Measurements from ENCODE around the gene MRPS22.

Gene MRPS22

DNA sequence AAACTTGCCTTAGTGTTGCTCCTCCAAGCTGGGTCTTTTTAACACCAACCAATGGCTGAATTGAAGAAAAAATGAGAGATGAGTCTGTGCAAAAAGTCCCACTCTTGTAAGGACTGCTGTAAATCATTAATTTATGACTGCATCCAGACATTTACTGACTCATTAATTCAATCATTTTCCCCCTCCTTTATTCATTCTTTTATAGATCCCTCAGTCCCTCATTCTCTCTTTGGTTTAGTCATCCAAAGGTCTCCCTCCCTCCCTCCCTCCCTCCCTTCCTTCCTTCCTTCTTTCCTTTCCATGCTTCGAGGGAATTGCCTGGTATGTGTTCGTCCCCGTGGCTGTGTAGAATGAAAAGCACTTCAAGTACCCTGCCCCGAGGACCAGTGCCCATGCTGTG, 35.3 kb upstream of the MRPS22 start:
- TF ChIP-seq POLR2AphosphoS5 (IDR thresholded peaks at IDR 0.05; ENCODE audit: borderline replicate concordance, low read depth, low read length) (no peak), EZH2 (IDR thresholded peaks at IDR 0.05) (no peak)
- H3K27ac ChIP-seq, result no peak overlapping the region
- H3K9me3 ChIP-seq (ENCODE audit: low read depth, low read length), result no peaks in the 10 kb centered on the region
- DNase-seq (ENCODE audit: low read depth, low spot score), result no peak
- H3K4me3 ChIP-seq, result no peak overlapping the region
- H3K9ac ChIP-seq (ENCODE audit: insufficient read length), result no peak overlapping the region
- H3K36me3 ChIP-seq (ENCODE audit: insufficient read depth, low read length), result no peaks in the 10 kb centered on the region

DNA sequence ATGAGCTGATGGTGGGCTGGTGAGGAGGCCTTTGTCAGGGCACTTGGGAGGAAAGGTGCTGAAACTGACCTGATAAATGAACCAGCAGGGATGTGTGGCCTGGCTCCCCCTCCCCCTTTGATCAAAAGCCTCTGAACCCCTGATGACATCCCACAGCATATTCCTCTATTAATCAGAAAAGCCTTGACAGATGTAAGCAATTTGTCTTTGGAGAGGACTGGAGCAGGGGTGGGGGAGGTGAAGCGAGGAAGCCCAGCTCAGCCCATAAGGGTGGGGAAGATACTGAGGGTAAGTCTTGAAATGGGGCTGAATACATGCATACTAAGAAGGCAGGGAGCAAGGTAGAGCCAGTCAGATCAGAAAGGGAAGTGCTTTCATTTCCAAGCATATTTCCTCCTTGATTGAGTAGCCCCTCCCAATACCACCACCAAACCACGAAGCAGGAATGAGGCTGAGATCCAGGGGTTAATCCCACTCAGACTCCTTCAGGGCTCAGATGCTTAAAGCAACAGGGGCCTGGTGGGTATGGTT, 34.7 kb upstream of the MRPS22 start:
- Histone ChIP-seq H3K36me3 (ENCODE audit: insufficient read depth, low read length) (no peaks in the 10 kb centered on the region), H3K4me3 (no peak overlapping the region), H3K27ac (no peak overlapping the region), H3K9ac (ENCODE audit: insufficient read length) (no peak overlapping the region), H3K9me3 (ENCODE audit: low read depth, low read length) (no peaks in the 10 kb centered on the region)
- TF ChIP-seq POLR2AphosphoS5 (IDR thresholded peaks at IDR 0.05; ENCODE audit: borderline replicate concordance, low read depth, low read length), result no peak
- TF ChIP-seq FOXP2 (optimal IDR thresholded peaks at IDR 0.05; ENCODE audit: control extremely low read depth, extremely low read length, insufficient read depth), result no peak
- TF ChIP-seq EZH2 (IDR thresholded peaks at IDR 0.05), result no peak
- no peak for DNase-seq (ENCODE audit: low read depth, low spot score)

DNA sequence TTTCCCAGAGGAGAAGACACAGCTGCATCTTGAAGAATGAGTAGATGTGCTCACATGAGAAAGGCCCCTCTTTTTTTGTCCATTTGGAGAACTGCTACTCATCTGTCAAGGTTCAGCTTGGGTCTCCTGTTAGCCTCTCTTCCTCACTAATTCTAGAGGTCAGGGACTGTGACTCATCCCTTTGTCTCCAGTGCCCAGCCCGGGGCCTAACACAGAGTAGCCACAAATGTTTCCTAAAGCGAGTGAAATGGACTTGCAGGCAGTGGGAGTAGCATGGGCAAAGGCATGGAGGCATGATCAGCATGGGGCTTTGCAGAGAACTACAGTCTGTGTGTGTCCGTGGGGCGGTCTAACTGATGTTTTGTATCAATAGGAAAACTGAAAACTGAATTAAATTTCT, 33.9 kb upstream of the MRPS22 start:
- TF ChIP-seq FOXP2 (optimal IDR thresholded peaks at IDR 0.05; ENCODE audit: control extremely low read depth, extremely low read length, insufficient read depth) (no peak), EZH2 (IDR thresholded peaks at IDR 0.05) (no peak), POLR2AphosphoS5 (IDR thresholded peaks at IDR 0.05; ENCODE audit: borderline replicate concordance, low read depth, low read length) (no peak)
- Histone ChIP-seq H3K27ac (no peak overlapping the region), H3K4me3 (no peak overlapping the region), H3K9me3 (ENCODE audit: low read depth, low read length) (no peaks in the 10 kb centered on the region), H3K9ac (ENCODE audit: insufficient read length) (no peak overlapping the region), H3K36me3 (ENCODE audit: insufficient read depth, low read length) (no peaks in the 10 kb centered on the region)
- DNase-seq (ENCODE audit: low read depth, low spot score), result no peak

DNA sequence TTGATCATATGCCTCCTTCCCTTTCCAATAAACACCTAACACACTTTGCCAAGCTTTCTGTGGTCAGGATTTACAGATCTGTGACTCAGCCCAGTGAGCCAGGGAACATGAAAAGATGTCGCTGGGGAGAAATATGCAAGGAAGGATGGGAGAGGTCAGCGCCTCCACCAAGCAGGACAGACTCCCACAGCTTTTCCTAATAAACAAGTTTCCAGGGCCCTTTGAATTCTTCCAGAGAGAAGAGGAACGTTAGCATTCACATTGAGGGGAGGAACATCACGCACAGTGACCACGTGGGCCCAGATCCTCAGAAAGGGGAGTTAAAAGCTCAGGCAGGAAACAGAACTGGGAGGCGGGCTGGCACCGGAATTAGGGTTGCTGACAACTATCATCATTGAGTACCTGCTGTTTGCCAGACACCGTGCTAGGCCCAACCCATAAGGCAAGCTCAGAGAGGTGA, 33.3 kb upstream of the MRPS22 start:
- Histone ChIP-seq H3K9me3 (ENCODE audit: low read depth, low read length) (no peaks in the 10 kb centered on the region), H3K36me3 (ENCODE audit: insufficient read depth, low read length) (no peaks in the 10 kb centered on the region), H3K4me3 (no peak overlapping the region), H3K9ac (ENCODE audit: insufficient read length) (no peak overlapping the region), H3K27ac (no peak overlapping the region)
- DNase-seq (ENCODE audit: low read depth, low spot score), result no peak
- no peak for TF ChIP-seq EZH2 (IDR thresholded peaks at IDR 0.05)
- no peak for TF ChIP-seq FOXP2 (optimal IDR thresholded peaks at IDR 0.05; ENCODE audit: control extremely low read depth, extremely low read length, insufficient read depth)
- TF ChIP-seq POLR2AphosphoS5 (IDR thresholded peaks at IDR 0.05; ENCODE audit: borderline replicate concordance, low read depth, low read length), result no peak

DNA sequence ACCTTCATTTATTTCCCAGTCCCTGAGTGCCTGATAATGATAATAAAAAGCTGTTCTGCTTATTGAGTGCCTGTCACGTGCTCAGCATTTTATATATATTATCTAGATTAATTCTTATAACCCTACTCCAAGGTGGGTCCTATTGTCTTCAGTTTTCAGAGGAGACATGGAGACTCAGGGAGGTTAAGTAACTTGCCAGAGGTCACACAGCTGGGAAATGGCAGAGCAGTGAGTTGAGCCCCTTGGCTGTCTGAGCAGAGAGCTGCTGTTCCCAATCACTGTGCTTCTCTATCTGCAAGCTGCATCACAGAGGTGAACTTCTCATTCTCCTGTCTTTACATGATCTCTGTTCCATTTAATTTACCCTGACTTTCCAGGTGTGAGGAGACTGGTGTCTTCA, 32.3 kb upstream of the MRPS22 start:
- no peak for TF ChIP-seq FOXP2 (optimal IDR thresholded peaks at IDR 0.05; ENCODE audit: control extremely low read depth, extremely low read length, insufficient read depth)
- no peak for TF ChIP-seq POLR2AphosphoS5 (IDR thresholded peaks at IDR 0.05; ENCODE audit: borderline replicate concordance, low read depth, low read length)
- TF ChIP-seq EZH2 (IDR thresholded peaks at IDR 0.05), result no peak
- no peak overlapping the region for H3K27ac ChIP-seq
- H3K9ac ChIP-seq (ENCODE audit: insufficient read length), result no peak overlapping the region
- no peaks in the 10 kb centered on the region for H3K9me3 ChIP-seq (ENCODE audit: low read depth, low read length)
- no peak for DNase-seq (ENCODE audit: low read depth, low spot score)
- no peak overlapping the region for H3K4me3 ChIP-seq
- H3K36me3 ChIP-seq (ENCODE audit: insufficient read depth, low read length), result no peaks in the 10 kb centered on the region

DNA sequence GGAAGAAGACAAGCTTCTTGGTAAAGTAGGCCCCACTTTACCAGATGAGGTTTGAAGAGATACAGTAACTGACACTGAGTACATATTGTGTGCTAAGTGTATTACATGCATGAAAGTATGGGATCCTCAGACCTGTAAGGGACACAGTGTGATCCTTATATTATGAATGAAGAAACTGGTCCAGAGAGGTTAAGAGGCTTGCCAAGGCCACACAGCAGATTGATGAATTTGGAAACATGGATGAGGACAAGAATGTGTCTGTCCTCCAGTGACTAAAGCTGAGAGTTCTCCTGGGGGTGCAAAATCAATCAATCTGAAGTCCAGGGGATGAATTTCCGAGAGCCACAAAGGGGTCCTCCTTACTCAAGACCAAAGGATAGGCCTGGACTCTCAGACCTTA, 31.4 kb upstream of the MRPS22 start:
- DNase-seq (ENCODE audit: low read depth, low spot score), result no peak
- Histone ChIP-seq H3K27ac (no peak overlapping the region), H3K9me3 (ENCODE audit: low read depth, low read length) (no peaks in the 10 kb centered on the region), H3K9ac (ENCODE audit: insufficient read length) (no peak overlapping the region), H3K36me3 (ENCODE audit: insufficient read depth, low read length) (no peaks in the 10 kb centered on the region), H3K4me3 (no peak overlapping the region)
- no peak for TF ChIP-seq FOXP2 (optimal IDR thresholded peaks at IDR 0.05; ENCODE audit: control extremely low read depth, extremely low read length, insufficient read depth)
- no peak for TF ChIP-seq EZH2 (IDR thresholded peaks at IDR 0.05)
- TF ChIP-seq POLR2AphosphoS5 (IDR thresholded peaks at IDR 0.05; ENCODE audit: borderline replicate concordance, low read depth, low read length), result no peak

DNA sequence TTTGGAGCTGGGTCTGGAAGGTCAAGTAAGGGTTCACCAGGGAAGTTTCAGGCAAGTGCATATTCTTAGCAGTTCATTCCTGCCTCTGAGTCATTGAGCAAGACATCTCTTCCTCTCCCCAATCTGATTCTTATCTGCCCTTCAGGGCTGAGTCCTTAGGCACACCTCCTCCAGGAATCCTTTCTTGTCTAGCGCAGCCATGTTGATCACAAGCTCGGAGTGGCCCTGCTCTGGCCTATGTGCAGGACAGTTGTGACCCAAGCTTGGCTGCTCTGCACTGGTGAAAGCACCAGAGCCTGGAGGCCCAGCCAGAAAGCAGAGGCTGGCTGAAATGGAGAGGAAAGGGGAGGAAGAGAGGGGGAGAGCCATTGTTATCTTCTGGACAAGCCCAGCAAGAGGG, 30.9 kb upstream of the MRPS22 start:
- no peaks in the 10 kb centered on the region for H3K9me3 ChIP-seq (ENCODE audit: low read depth, low read length)
- no peak for DNase-seq (ENCODE audit: low read depth, low spot score)
- H3K4me3 ChIP-seq, result no peak overlapping the region
- H3K27ac ChIP-seq, result no peak overlapping the region
- TF ChIP-seq FOXP2 (optimal IDR thresholded peaks at IDR 0.05; ENCODE audit: control extremely low read depth, extremely low read length, insufficient read depth) (no peak), EZH2 (IDR thresholded peaks at IDR 0.05) (no peak), POLR2AphosphoS5 (IDR thresholded peaks at IDR 0.05; ENCODE audit: borderline replicate concordance, low read depth, low read length) (no peak)
- no peak overlapping the region for H3K9ac ChIP-seq (ENCODE audit: insufficient read length)
- no peaks in the 10 kb centered on the region for H3K36me3 ChIP-seq (ENCODE audit: insufficient read depth, low read length)

DNA sequence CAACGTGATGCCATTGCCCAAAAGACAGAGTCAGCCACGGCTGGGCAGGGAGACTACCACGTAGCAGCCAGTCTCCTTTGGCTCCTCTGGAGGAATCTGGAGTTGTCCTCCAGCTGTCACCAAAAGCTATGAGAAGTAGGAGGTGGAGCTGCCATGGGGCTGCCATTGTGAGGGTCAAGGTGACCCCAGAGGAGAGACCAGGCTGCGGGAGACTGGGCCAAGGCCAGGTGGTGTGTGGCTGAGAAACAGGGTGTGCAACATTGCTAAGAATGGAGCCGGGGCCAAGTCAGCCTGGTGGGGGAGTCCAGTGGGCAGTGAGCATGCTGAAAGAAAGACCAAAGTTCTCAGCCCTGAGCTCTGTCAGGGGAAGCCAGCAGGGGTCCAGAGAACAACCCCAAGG, 29.9 kb upstream of the MRPS22 start:
- no peak for DNase-seq (ENCODE audit: low read depth, low spot score)
- no peak overlapping the region for H3K9ac ChIP-seq (ENCODE audit: insufficient read length)
- no peak overlapping the region for H3K4me3 ChIP-seq
- TF ChIP-seq FOXP2 (optimal IDR thresholded peaks at IDR 0.05; ENCODE audit: control extremely low read depth, extremely low read length, insufficient read depth), result no peak
- TF ChIP-seq EZH2 (IDR thresholded peaks at IDR 0.05), result no peak
- TF ChIP-seq POLR2AphosphoS5 (IDR thresholded peaks at IDR 0.05; ENCODE audit: borderline replicate concordance, low read depth, low read length), result no peak
- no peak overlapping the region for H3K27ac ChIP-seq
- H3K9me3 ChIP-seq (ENCODE audit: low read depth, low read length), result no peaks in the 10 kb centered on the region
- H3K36me3 ChIP-seq (ENCODE audit: insufficient read depth, low read length), result no peaks in the 10 kb centered on the region

DNA sequence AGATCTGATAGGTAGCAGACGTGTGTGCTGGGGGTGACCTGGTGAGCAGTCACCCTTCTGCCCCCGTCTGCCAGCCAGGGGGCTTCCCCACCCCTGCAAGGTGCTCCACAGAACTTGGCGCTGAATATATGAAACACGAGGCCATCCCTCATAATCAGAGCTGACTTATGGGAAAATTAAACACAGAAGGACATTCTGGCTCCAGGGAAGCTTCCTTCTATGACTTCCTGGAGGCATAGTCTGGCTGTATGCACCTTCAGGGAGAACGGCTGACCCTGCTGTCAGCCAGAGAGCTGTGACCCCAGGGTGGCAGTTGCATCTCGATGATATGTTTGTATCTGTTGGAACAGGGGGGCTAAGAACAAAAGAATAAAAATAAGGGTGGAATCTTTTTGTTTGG, 26.6 kb upstream of the MRPS22 start:
- no peak overlapping the region for H3K27ac ChIP-seq
- no peak for TF ChIP-seq POLR2AphosphoS5 (IDR thresholded peaks at IDR 0.05; ENCODE audit: borderline replicate concordance, low read depth, low read length)
- TF ChIP-seq EZH2 (IDR thresholded peaks at IDR 0.05), result no peak
- no peak for TF ChIP-seq FOXP2 (optimal IDR thresholded peaks at IDR 0.05; ENCODE audit: control extremely low read depth, extremely low read length, insufficient read depth)
- H3K4me3 ChIP-seq, result no peak overlapping the region
- H3K36me3 ChIP-seq (ENCODE audit: insufficient read depth, low read length), result no peaks in the 10 kb centered on the region
- H3K9me3 ChIP-seq (ENCODE audit: low read depth, low read length), result no peaks in the 10 kb centered on the region
- no peak for DNase-seq (ENCODE audit: low read depth, low spot score)
- no peak overlapping the region for H3K9ac ChIP-seq (ENCODE audit: insufficient read length)
